HG02763 (cell line): Measurements from ENCODE around the gene SLC33A1.

ENCODE experiments used
- ATAC-seq: cut with Tn5 transposase; IDR thresholded peaks from one replicate; pipeline ENCODE4 v1.9.1; 2021; ENCODE audit warnings: mild to moderate bottlenecking, moderate library complexity; ENCODE audit not compliant: unreplicated experiment

SLC33A1 gene

GRCh38 chr3:155792532-155792931, 61.7 kb downstream of the SLC33A1 start:
- ATAC-seq, result no peak

GRCh38 chr3:155791190-155791589, 63.0 kb downstream of the SLC33A1 start:
- no peak for ATAC-seq

- ATAC-seq, result no peak
Observed at GRCh38 chr3:155790272-155790925, 63.8 kb downstream of the SLC33A1 start.

- ATAC-seq, result no peak
Observed at GRCh38 chr3:155785662-155786295, 68.4 kb downstream of the SLC33A1 start.

GRCh38 chr3:155782390-155782953, 71.8 kb downstream of the SLC33A1 start:
- ATAC-seq, result no peak

GRCh38 chr3:155780291-155780690, 73.9 kb downstream of the SLC33A1 start:
- no peak for ATAC-seq

GRCh38 chr3:155778462-155778861, 75.8 kb downstream of the SLC33A1 start:
- no peak for ATAC-seq

GRCh38 chr3:155772801-155773200, 81.4 kb downstream of the SLC33A1 start:
- ATAC-seq, result no peak

- ATAC-seq, result no peak
Observed at GRCh38 chr3:155771126-155771525, 83.1 kb downstream of the SLC33A1 start.
